ENCODE measurements around the gene ZIC1. TPM values are rescaled to one million over a fixed set of nuclear protein-coding genes. Genes with fewer than 3 reads are reported as not detected.

Gene ZIC1
- polyA plus RNA-seq, 1 donor (not counting 4 experiments of a cell fraction or from before 2014, with no cell fraction given), result not detected

DNA sequence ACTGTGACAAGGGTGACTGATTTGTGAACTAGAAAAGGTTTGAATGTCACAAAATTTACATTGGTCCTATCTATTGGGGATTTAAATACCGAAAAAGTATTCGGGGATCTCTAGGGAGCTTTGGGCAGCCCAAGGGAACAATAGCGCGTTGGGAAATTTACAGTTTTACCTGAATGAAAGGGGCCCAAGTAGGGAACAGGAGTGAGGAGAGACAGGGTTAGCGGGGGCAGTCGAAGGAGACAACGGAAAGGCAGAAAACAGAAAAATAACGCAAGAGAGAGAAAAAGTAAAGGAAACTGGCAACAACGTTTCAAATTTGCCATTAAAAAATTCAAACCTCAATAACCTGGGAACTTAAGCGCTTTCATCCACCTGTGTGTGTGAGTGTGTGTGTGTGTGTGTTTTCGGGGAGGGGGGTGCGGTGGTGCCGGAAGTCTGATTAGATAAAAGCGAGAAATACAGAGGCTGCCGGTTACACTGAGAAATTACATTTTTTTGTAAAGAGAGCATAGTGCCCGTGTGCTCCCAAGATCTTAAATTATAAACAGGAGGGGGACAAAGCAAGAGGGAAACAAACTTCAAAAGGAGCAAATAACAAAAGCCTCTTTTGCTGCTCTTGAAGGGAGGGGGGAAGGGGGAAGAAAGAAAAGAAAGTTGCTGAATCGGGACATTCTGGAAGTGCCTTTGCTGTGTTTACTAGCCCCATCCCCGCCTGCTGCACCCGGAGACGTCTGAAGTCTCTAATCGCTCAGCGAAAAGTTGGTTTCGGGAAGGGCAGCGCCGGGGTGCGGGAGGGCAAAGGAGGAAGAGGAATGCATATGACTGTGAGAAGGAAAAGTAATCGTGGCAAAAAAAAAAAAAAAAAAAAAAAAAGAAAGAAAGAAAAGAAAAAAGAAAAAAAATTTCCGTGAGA, 721 bp upstream of the ZIC1 start:
- no peaks in the 10 kb centered on the region for H3K36me3 ChIP-seq (ENCODE audit: control insufficient read depth in 2 of 2, extremely low read depth in 1 of 2, insufficient read depth in 2 of 2, low read length in 2 of 2)
- H3K4me3 ChIP-seq (ENCODE audit: control insufficient read depth in 2 of 3, extremely low read depth in 1 of 3, insufficient read depth in 2 of 3, low read depth in 1 of 3, low read length in 3 of 3), result no peak overlapping the region
- no peaks in the 10 kb centered on the region for H4K20me1 ChIP-seq (ENCODE audit: control insufficient read depth, extremely low read depth, insufficient read depth, low read length)
- no peak for DNase-seq (ENCODE audit: low read depth, low spot score)
- H3K27ac ChIP-seq (ENCODE audit: control insufficient read depth, insufficient read depth, low read length), result no peak overlapping the region
- peaks cover 4% of the 10 kb centered on the region for H3K4me1 ChIP-seq (ENCODE audit: control insufficient read depth, extremely low read depth, insufficient read depth, low read length)
- H3K9me1 ChIP-seq (ENCODE audit: control insufficient read depth, extremely low read depth, insufficient read depth, low read length), result no peaks in the 10 kb centered on the region
- no peaks in the 10 kb centered on the region for H3K79me2 ChIP-seq (ENCODE audit: control insufficient read depth, insufficient read depth, low read length)
- TF ChIP-seq, protein P1, sequence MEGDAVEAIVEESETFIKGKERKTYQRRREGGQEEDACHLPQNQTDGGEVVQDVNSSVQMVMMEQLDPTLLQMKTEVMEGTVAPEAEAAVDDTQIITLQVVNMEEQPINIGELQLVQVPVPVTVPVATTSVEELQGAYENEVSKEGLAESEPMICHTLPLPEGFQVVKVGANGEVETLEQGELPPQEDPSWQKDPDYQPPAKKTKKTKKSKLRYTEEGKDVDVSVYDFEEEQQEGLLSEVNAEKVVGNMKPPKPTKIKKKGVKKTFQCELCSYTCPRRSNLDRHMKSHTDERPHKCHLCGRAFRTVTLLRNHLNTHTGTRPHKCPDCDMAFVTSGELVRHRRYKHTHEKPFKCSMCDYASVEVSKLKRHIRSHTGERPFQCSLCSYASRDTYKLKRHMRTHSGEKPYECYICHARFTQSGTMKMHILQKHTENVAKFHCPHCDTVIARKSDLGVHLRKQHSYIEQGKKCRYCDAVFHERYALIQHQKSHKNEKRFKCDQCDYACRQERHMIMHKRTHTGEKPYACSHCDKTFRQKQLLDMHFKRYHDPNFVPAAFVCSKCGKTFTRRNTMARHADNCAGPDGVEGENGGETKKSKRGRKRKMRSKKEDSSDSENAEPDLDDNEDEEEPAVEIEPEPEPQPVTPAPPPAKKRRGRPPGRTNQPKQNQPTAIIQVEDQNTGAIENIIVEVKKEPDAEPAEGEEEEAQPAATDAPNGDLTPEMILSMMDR (optimal IDR thresholded peaks at IDR 0.05 in 1 of 3, IDR thresholded peaks at IDR 0.05 in 1 of 3, conservative IDR thresholded peaks at IDR 0.05 in 1 of 3; ENCODE audit: extremely low read depth in 1 of 3, insufficient read depth in 2 of 3, low read length in 3 of 3), result no peak
- TF ChIP-seq EZH2 (IDR thresholded peaks at IDR 0.05; ENCODE audit: low read length), result no peak
- no peak overlapping the region for H3K4me2 ChIP-seq (ENCODE audit: control insufficient read depth, extremely low read depth, insufficient read depth, low read depth, low read length)
- peaks cover 12% of the 10 kb centered on the region for H3K9me3 ChIP-seq (ENCODE audit: control insufficient read depth, low read depth, low read length)
- no peak for FAIRE-seq
- dilution Hi-C loops (cut with MboI; ENCODE audit: extremely low pct_ligation_motif_present, low sequenced_read_pairs), result no loop called here
- H2AFZ ChIP-seq (ENCODE audit: control insufficient read depth, low read length), result no peak overlapping the region
- peaks cover 94% of the 10 kb centered on the region for H3K27me3 ChIP-seq (ENCODE audit: control insufficient read depth, extremely low read depth, insufficient read depth, low read length)
- no peak overlapping the region for H3K9ac ChIP-seq (ENCODE audit: control insufficient read depth, extremely low read depth, insufficient read depth, low read length)

DNA sequence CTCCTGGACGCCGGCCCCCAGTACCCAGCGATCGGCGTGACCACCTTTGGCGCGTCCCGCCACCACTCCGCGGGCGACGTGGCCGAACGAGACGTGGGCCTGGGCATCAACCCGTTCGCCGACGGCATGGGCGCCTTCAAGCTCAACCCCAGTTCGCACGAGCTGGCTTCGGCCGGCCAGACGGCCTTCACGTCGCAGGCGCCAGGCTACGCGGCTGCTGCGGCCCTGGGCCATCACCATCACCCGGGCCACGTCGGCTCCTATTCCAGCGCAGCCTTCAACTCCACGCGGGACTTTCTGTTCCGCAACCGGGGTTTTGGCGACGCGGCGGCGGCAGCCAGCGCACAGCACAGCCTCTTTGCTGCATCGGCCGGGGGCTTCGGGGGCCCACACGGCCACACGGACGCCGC, 956 bp downstream of the ZIC1 start:
- no peak for TF ChIP-seq EZH2 (IDR thresholded peaks at IDR 0.05; ENCODE audit: low read length)
- TF ChIP-seq, protein P1 (optimal IDR thresholded peaks at IDR 0.05 in 1 of 3, IDR thresholded peaks at IDR 0.05 in 1 of 3, conservative IDR thresholded peaks at IDR 0.05 in 1 of 3; ENCODE audit: extremely low read depth in 1 of 3, insufficient read depth in 2 of 3, low read length in 3 of 3), result no peak
- Histone ChIP-seq H3K4me3 (ENCODE audit: control insufficient read depth in 2 of 3, extremely low read depth in 1 of 3, insufficient read depth in 2 of 3, low read depth in 1 of 3, low read length in 3 of 3) (no peak overlapping the region), H3K36me3 (ENCODE audit: control insufficient read depth in 2 of 2, extremely low read depth in 1 of 2, insufficient read depth in 2 of 2, low read length in 2 of 2) (no peaks in the 10 kb centered on the region), H3K4me2 (ENCODE audit: control insufficient read depth, extremely low read depth, insufficient read depth, low read depth, low read length) (no peak overlapping the region), H3K79me2 (ENCODE audit: control insufficient read depth, insufficient read depth, low read length) (no peaks in the 10 kb centered on the region), H3K9me3 (ENCODE audit: control insufficient read depth, low read depth, low read length) (peaks cover 12% of the 10 kb centered on the region), H4K20me1 (ENCODE audit: control insufficient read depth, extremely low read depth, insufficient read depth, low read length) (no peaks in the 10 kb centered on the region), H3K27me3 (ENCODE audit: control insufficient read depth, extremely low read depth, insufficient read depth, low read length) (peaks cover 96% of the 10 kb centered on the region), H3K9ac (ENCODE audit: control insufficient read depth, extremely low read depth, insufficient read depth, low read length) (no peak overlapping the region), H3K4me1 (ENCODE audit: control insufficient read depth, extremely low read depth, insufficient read depth, low read length) (peaks cover 4% of the 10 kb centered on the region), H3K27ac (ENCODE audit: control insufficient read depth, insufficient read depth, low read length) (no peak overlapping the region), H2AFZ (ENCODE audit: control insufficient read depth, low read length) (no peak overlapping the region), H3K9me1 (ENCODE audit: control insufficient read depth, extremely low read depth, insufficient read depth, low read length) (no peaks in the 10 kb centered on the region)
- dilution Hi-C loops (cut with MboI; ENCODE audit: extremely low pct_ligation_motif_present, low sequenced_read_pairs), result no loop called here
- FAIRE-seq (no peak), DNase-seq (ENCODE audit: low read depth, low spot score) (no peak)

Data from keratinocyte (primary cell).